Ishikawa (cell line): ENCODE data around the gene FBXW12.

Experiments used
- CEBPB ChIP-seq: IDR thresholded peaks from 2 replicates; pipeline ENCODE4 v1.6.1; 2012
- CREB1 ChIP-seq: IDR thresholded peaks from 2 replicates; pipeline ENCODE4 v1.6.1; 2012; ENCODE audit warnings: low read depth
- EGR1 ChIP-seq: IDR thresholded peaks from 2 replicates; pipeline ENCODE4 v1.6.1; 2012
- EP300 ChIP-seq: IDR thresholded peaks from 2 replicates; pipeline ENCODE4 v1.6.1; 2012; ENCODE audit warnings: borderline replicate concordance
- FOXM1 ChIP-seq: IDR thresholded peaks from 2 replicates; pipeline ENCODE4 v1.6.1; 2012; ENCODE audit warnings: low read depth, borderline replicate concordance
- NFIC ChIP-seq: IDR thresholded peaks from 2 replicates; pipeline ENCODE4 v1.6.1; 2012
- RAD21 ChIP-seq: IDR thresholded peaks from 2 replicates; pipeline ENCODE4 v1.6.1; 2012; ENCODE audit warnings: low read depth
- TAF1 ChIP-seq: IDR thresholded peaks from 2 replicates; pipeline ENCODE4 v1.6.1; 2012; ENCODE audit warnings: low read depth, mild to moderate bottlenecking
- TCF12 ChIP-seq: IDR thresholded peaks from 2 replicates; pipeline ENCODE4 v1.6.1; 2012; ENCODE audit warnings: low read depth
- TEAD4 ChIP-seq: IDR thresholded peaks from 2 replicates; pipeline ENCODE4 v1.6.1; 2012
- YY1 ChIP-seq: IDR thresholded peaks from 2 replicates; pipeline ENCODE4 v1.6.1; 2012; ENCODE audit warnings: low read depth
- ZBTB7A ChIP-seq: IDR thresholded peaks from 2 replicates; pipeline ENCODE4 v1.6.1; 2012; ENCODE audit warnings: low read depth
- TF ChIP-seq, protein P1 (sequence below): IDR thresholded peaks from 2 replicates; pipeline ENCODE4 v1.6.1; 2012
- TF ChIP-seq, protein P2 (sequence below): IDR thresholded peaks from 2 replicates; pipeline ENCODE4 v1.6.1; 2012; ENCODE audit warnings: low read depth, mild to moderate bottlenecking
- TF ChIP-seq, protein P3 (sequence below): IDR thresholded peaks from 2 replicates; pipeline ENCODE4 v1.6.1; 2012

FBXW12 gene

DNA sequence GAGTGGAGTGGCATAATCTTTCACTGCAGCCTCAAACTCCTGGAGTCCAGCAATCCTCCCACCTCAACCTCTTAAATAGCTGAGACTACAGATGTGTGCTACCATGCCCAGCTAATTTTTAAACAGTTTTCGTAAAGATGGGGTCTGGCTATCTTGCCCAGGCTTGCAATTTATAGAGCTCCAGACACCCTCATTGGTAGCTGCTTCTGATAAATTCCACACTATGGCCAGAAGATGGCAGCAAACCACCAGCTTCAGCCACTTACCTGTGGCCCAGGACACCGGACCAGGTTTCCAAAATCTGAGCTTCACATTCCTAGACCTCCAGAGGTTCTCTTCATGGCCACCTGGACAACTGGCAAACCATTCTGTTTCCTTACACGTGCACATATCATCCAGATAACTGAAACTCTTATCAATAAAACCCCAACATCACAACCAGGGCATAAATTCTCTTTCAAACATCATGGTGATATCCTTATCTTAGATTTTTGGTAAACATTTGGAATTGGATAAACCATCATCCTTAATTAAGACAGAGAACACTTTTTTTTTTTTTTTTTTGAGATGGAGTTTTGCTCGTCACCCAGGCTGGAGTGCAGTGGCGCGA, 28.9 kb downstream of the FBXW12 start:
- TF ChIP-seq, protein P1, sequence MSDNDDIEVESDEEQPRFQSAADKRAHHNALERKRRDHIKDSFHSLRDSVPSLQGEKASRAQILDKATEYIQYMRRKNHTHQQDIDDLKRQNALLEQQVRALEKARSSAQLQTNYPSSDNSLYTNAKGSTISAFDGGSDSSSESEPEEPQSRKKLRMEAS, result no peak
- TF ChIP-seq, protein P2, sequence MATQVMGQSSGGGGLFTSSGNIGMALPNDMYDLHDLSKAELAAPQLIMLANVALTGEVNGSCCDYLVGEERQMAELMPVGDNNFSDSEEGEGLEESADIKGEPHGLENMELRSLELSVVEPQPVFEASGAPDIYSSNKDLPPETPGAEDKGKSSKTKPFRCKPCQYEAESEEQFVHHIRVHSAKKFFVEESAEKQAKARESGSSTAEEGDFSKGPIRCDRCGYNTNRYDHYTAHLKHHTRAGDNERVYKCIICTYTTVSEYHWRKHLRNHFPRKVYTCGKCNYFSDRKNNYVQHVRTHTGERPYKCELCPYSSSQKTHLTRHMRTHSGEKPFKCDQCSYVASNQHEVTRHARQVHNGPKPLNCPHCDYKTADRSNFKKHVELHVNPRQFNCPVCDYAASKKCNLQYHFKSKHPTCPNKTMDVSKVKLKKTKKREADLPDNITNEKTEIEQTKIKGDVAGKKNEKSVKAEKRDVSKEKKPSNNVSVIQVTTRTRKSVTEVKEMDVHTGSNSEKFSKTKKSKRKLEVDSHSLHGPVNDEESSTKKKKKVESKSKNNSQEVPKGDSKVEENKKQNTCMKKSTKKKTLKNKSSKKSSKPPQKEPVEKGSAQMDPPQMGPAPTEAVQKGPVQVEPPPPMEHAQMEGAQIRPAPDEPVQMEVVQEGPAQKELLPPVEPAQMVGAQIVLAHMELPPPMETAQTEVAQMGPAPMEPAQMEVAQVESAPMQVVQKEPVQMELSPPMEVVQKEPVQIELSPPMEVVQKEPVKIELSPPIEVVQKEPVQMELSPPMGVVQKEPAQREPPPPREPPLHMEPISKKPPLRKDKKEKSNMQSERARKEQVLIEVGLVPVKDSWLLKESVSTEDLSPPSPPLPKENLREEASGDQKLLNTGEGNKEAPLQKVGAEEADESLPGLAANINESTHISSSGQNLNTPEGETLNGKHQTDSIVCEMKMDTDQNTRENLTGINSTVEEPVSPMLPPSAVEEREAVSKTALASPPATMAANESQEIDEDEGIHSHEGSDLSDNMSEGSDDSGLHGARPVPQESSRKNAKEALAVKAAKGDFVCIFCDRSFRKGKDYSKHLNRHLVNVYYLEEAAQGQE, result no peak
- TF ChIP-seq, protein P3, sequence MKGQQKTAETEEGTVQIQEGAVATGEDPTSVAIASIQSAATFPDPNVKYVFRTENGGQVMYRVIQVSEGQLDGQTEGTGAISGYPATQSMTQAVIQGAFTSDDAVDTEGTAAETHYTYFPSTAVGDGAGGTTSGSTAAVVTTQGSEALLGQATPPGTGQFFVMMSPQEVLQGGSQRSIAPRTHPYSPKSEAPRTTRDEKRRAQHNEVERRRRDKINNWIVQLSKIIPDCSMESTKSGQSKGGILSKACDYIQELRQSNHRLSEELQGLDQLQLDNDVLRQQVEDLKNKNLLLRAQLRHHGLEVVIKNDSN, result no peak
- TF ChIP-seq EP300 (no peak), CREB1 (no peak), RAD21 (peak; percentile 94), FOXM1 (no peak), TEAD4 (0 out of 2 replicates have a peak, but pooled peaks have one; percentile 25), CEBPB (no peak), YY1 (no peak)

DNA sequence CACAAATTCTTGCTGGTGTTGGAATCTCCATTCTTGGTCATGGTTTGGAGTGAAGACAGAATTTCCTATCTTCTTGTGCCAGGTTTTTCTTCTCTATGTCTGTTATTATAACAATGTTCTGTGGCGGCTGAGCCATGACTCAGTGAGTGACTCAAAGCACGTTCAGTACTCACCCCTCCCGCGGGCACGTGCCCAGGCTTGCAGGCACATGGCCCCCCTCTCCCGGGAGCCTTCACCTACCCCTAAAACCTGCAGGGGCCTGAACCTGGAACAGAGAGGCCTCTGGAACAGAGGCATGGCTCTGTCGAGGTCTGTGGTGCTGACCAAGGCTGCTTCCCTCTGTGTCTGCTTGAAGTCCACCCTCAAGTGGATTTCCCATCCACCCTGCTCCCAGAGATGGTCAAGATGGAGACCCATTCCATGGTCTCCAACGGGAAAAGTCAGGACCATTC, 30.3 kb downstream of the FBXW12 start:
- TF ChIP-seq, protein P3, result peak; percentile 62
- TF ChIP-seq, protein P1, result peak; percentile 60
- TF ChIP-seq, protein P2, result no peak
- no peak for TF ChIP-seq ZBTB7A
- TF ChIP-seq NFIC, result 0 out of 2 replicates have a peak, but pooled peaks have one; percentile 17

DNA sequence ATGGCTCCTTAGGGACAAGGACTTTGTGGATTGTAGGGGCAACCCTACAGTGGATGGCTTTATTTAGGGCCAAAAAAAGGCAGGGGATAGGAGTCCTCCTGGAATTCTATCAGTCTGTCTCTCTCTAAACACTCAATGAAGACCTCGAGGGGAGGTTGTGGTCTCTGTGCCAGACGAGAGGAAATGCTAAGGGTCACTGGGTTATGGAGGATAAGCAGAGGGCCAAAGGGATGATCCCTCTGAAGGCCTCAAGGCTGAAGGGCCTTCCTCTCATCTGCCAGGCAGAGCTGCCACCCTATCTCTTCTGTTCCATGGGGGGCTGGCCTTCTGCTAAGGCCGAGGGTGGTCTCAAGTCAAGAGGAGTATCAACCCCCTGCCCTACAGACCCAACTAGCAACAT, 30.9 kb downstream of the FBXW12 start:
- TF ChIP-seq EGR1 (no peak), EP300 (no peak), CEBPB (no peak), NFIC (no peak), RAD21 (no peak), YY1 (no peak), ZBTB7A (no peak), TCF12 (no peak), TAF1 (no peak), TEAD4 (no peak), CREB1 (no peak), FOXM1 (no peak)
- TF ChIP-seq, protein P2, result no peak
- TF ChIP-seq, protein P3, result no peak
- TF ChIP-seq, protein P1, result no peak

DNA sequence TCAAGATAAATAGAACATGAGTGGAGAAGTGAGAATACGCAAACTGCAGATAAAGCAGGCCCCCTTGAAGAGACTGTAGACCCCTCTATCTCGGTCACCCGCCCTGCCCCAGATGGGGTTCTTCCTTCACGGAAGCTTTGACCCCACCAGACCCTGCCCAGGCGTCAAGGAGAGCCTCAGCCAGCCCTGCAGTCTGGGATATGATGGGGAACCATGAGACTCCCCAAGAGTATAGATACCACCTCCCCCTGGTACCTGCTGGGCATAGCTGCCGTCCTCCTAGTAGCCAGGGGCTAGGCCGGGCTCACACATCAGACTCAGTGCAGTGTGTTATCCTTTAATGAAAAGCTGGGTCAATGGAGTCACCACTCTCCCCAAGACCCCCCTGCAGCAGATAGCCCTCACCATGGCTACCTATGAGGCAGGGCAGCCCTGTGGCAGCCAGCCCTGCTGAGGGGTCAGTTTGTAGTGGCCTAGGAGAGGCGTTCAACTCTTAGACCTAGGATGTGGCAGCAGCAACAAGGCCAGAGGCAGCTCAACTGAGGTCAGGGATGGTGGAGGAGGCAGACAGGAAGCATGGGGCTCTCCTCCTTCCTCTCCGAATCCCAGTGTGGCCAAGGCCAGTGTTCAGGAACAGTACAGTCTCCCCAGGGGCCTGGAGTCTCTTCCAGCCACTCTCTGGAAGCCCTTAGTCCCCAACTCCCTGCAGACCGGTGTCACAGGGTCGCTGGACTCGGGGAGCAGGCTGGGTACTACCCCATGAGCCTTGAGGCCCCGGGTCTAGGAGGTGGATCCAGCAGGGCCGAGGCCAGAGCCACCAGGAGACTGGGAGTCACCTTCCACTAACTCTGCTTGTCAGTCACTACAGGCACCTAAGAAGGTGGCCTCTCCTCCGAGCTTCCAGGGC, 31.8 kb downstream of the FBXW12 start:
- TF ChIP-seq, protein P2, result no peak
- TF ChIP-seq EGR1 (no peak), CREB1 (no peak), YY1 (no peak), TCF12 (no peak), CEBPB (no peak), NFIC (no peak), RAD21 (no peak), ZBTB7A (no peak), TEAD4 (no peak), TAF1 (no peak), FOXM1 (no peak), EP300 (no peak)
- TF ChIP-seq, protein P3, result no peak
- TF ChIP-seq, protein P1, result no peak
